Stomach (tissue), 9 donors: ENCODE data around the gene KLHL30. TPM values are rescaled to one million over a fixed set of nuclear protein-coding genes. Genes with fewer than 3 reads are reported as not detected.
A peak's percentile ranks its signal among the peaks of the same experiment; 100 is the strongest.

Source experiments
- DNase-seq, 2 donors: peaks; one replicate each; pipeline versions ENCODE4 v3.0.0 to v3.0.0-alpha.2; 2013 to 2019
- H3K27ac ChIP-seq, 5 donors: fragments of 200-600 bp in 4 of 5; sonication (generic) in 4 of 5; one replicate each; pipeline ENCODE4 v1.5.1; 2013 to 2019; ENCODE audit warnings: mild to moderate bottlenecking in 1 of 5, moderate library complexity in 1 of 5
- H3K27me3 ChIP-seq, 3 donors: fragments of 200-600 bp; sonication (generic); one replicate each; pipeline ENCODE4 v1.5.1; 2017 to 2019; ENCODE audit warnings: mixed run types in 1 of 3
- H3K36me3 ChIP-seq, 4 donors: fragments of 200-600 bp; sonication (generic); 1 replicate in 3 of 4; 2 replicates in 1 of 4; pipeline ENCODE4 v1.5.1; 2016 to 2019
- H3K4me1 ChIP-seq, 4 donors: fragments of 200-600 bp; sonication (generic); one replicate each; pipeline ENCODE4 v1.5.1; 2016 to 2019
- H3K4me3 ChIP-seq, 4 donors: fragments of 200-600 bp; sonication (generic) in 3 of 4; one replicate each; pipeline ENCODE4 v1.5.1; 2016 to 2019; ENCODE audit warnings: mild to moderate bottlenecking in 1 of 4
- H3K9me3 ChIP-seq, 4 donors: fragments of 200-600 bp; sonication (generic); one replicate each; pipeline ENCODE4 v1.5.1; 2016 to 2019
- CTCF ChIP-seq, 7 experiments: fragments of 450-650 bp in 4 of 7; fragments of 200-600 bp in 3 of 7; sonication (generic) in 3 of 7; IDR thresholded peaks; one replicate each; pipeline ENCODE4 v1.5.1; 2016 to 2019; ENCODE audit warnings: antibody characterized with exemption in 7 of 7, control low read depth in 2 of 7, mild to moderate bottlenecking in 1 of 7
- EP300 ChIP-seq: sonication (generic); formaldehyde crosslinking; IDR thresholded peaks from one replicate; pipeline ENCODE4 v1.6.1; 2017; ENCODE audit warnings: antibody characterized with exemption
- POLR2A ChIP-seq, 4 donors: fragments of 450-650 bp; IDR thresholded peaks; one replicate each; pipeline ENCODE4 v1.6.1; 2016; ENCODE audit warnings: antibody characterized with exemption in 4 of 4, control low read depth in 2 of 4, mild to moderate bottlenecking in 1 of 4, moderate library complexity in 1 of 4
- POLR2AphosphoS5 ChIP-seq, 3 donors: sonication (generic); formaldehyde crosslinking; IDR thresholded peaks; one replicate each; pipeline ENCODE4 v1.6.1; 2016; ENCODE audit warnings: antibody characterized with exemption in 3 of 3
- WGBS, 5 donors: extraction: QIAGEN DNeasy Blood & Tissue Kit in 3 of 5; methylation state at CpG; one replicate each; pipeline versions ENCODE4 v1.1.5 to v1.1.7; 2013 to 2018; 5-methylcytosine and 5-hydroxymethylcytosine counted together
- intact Hi-C: fragments of 100-400 bp; cut with DNase I; formaldehyde crosslinking; loops from one replicate; pipeline ENCODE4 v1.15.1; 2023; ENCODE audit warnings: low total_unique reads
- polyA plus RNA-seq, 3 donors: library from polyadenylated mRNA; stranded (reverse); fragments of 200-250 nt; gene quantifications; one replicate each; pipeline ENCODE4 v1.2.3, GENCODE V29; 2013
- total RNA-seq, 5 donors: library from RNA; depleted of rRNA; stranded (reverse); fragments of >200 nt; gene quantifications; one replicate each; pipeline versions ENCODE4 v1.1.0 to v1.2.3, GENCODE V29; 2014 to 2016
- donor health status: healthy with polysubstance abuse.
- donor health status: Bipolar disorder and iron deficiency.
- donor health status: healthy.

Gene KLHL30
- total and polyA plus RNA-seq, 8 donors = 0.06 to 1.7 (median 0.37) TPM; not detected in 2

GRCh38 chr2:238155761-238156694 lies 17.6 kb downstream of the KLHL30 start:
- no peak overlapping the region for H3K4me3 ChIP-seq
- intact Hi-C loops = no loop called here

GRCh38 chr2:238157506-238158017 lies 19.1 kb downstream of the KLHL30 start:
- no peaks in the 10 kb centered on the region for H3K36me3 ChIP-seq
- H3K9me3 ChIP-seq = no peaks in the 10 kb centered on the region
- intact Hi-C loops = no loop called here
- WGBS, 5 donors = 45 to 68% (median 63%) methylated on average over 14 of the region's 14 CpGs
- DNase-seq = no peak
- peaks cover 17 to 27% (median 24%) of the 10 kb centered on the region in 4 donors for H3K4me1 ChIP-seq
- H3K27me3 ChIP-seq = peaks cover 5 to 52% (median 25%) of the 10 kb centered on the region in 3 donors
- no peak for TF ChIP-seq POLR2AphosphoS5 (IDR thresholded peaks at IDR 0.05)
- no peak for TF ChIP-seq POLR2A (IDR thresholded peaks at IDR 0.05)
- no peak for TF ChIP-seq CTCF (IDR thresholded peaks at IDR 0.05)
- TF ChIP-seq EP300 = no peak
- peak overlapping the region in 1 of 4 donors; percentile 42 for H3K4me3 ChIP-seq
- H3K27ac ChIP-seq = no peak overlapping the region

More at GRCh38 chr2:238155761-238156694, 17.6 kb downstream of the KLHL30 start:
- H3K36me3 ChIP-seq = no peaks in the 10 kb centered on the region
- no peaks in the 10 kb centered on the region for H3K9me3 ChIP-seq
- H3K27me3 ChIP-seq = peaks cover 5 to 37% (median 22%) of the 10 kb centered on the region in 3 donors
- H3K27ac ChIP-seq = peak overlapping the region in 3 of 5 donors; percentile 24 to 44 (median 24)
- H3K4me1 ChIP-seq = peaks cover 17 to 27% (median 24%) of the 10 kb centered on the region in 4 donors
- 81 to 90% (median 84%) methylated on average over 18 of the region's 18 CpGs for WGBS, 5 donors
- no peak for DNase-seq
- TF ChIP-seq POLR2A (IDR thresholded peaks at IDR 0.05) = no peak
- no peak for TF ChIP-seq POLR2AphosphoS5 (IDR thresholded peaks at IDR 0.05)
- TF ChIP-seq CTCF (IDR thresholded peaks at IDR 0.05) = no peak
- no peak for TF ChIP-seq EP300

- H3K36me3 ChIP-seq = no peaks in the 10 kb centered on the region
- H3K27ac ChIP-seq = no peak overlapping the region
- peaks cover 17 to 29% (median 24%) of the 10 kb centered on the region in 4 donors for H3K4me1 ChIP-seq
- H3K4me3 ChIP-seq = peak overlapping the region in 2 of 4 donors; percentile 36 to 42
- H3K27me3 ChIP-seq = peaks cover 5 to 57% (median 30%) of the 10 kb centered on the region in 3 donors
- 40 to 58% (median 49%) methylated on average over 20 to 21 of the region's 21 CpGs for WGBS, 5 donors
- no peaks in the 10 kb centered on the region for H3K9me3 ChIP-seq
- no peak for DNase-seq
- intact Hi-C loops = no loop called here
- TF ChIP-seq CTCF (IDR thresholded peaks at IDR 0.05) (no peak), POLR2A (IDR thresholded peaks at IDR 0.05) (no peak), EP300 (no peak), POLR2AphosphoS5 (IDR thresholded peaks at IDR 0.05) (no peak)
These were observed 19.6 kb downstream of the KLHL30 start for GRCh38 chr2:238158018-238158508.

- DNase-seq = peak in 1 of 2 donors; percentile 83
- H3K9me3 ChIP-seq = no peaks in the 10 kb centered on the region
- 11 to 25% (median 16%) methylated on average over 6 to 50 of the region's 61 CpGs for WGBS, 5 donors
These were observed 20.1 kb downstream of the KLHL30 start, which contains the start of gene ERFE for GRCh38 chr2:238158509-238159070. Gene ERFE (plus strand): TSS chr2:238158970. CDS start chr2:238159008, 38 bp downstream.

More at GRCh38 chr2:238158509-238159070, 20.1 kb downstream of the KLHL30 start, which contains the start of gene ERFE:
- TF ChIP-seq EP300 (no peak), CTCF (IDR thresholded peaks at IDR 0.05) (peak in 3 of 7 experiments; percentile 38 to 47 (median 43))
- H3K27me3 ChIP-seq = peaks cover 5 to 63% (median 36%) of the 10 kb centered on the region in 3 donors
- H3K36me3 ChIP-seq = no peaks in the 10 kb centered on the region
- H3K27ac ChIP-seq = no peak within 1 kb of the TSS
- intact Hi-C loops = no loop called here
- H3K4me3 ChIP-seq = peak within 1 kb of the TSS; percentile 35 to 46 (median 39)
- peaks cover 20 to 34% (median 29%) of the 10 kb centered on the region in 4 donors for H3K4me1 ChIP-seq
